Stimulated activated CD4-positive, alpha-beta T cell treated with anti-CD3 and anti-CD28 coated beads, Interleukin-15, amount 100 ng/mL, for 24 hours (primary cell): Measurements from ENCODE around the gene HIVEP2.
"Not testable (repeated sequence)": the region's sequence is repeated elsewhere in the genome, so short reads cannot be mapped to it uniquely, and the experiment has no call there.

Source experiments
- DNase-seq: peaks from one replicate; pipeline ENCODE4 v3.0.0-alpha.2; 2020

Gene HIVEP2

GRCh38 chr6:142945049-142945445 lies at the start of gene HIVEP2:
TSS of gene HIVEP2 (minus strand) at chr6:142945176. CDS start at chr6:142774738, 170,438 bp downstream.
- DNase-seq, result peak; percentile 93

GRCh38 chr6:142993977-142994376 lies 49.0 kb upstream of the HIVEP2 start:
- DNase-seq, result no peak

- no peak for DNase-seq
Measured at GRCh38 chr6:142987490-142987889, 42.5 kb upstream of the HIVEP2 start.

GRCh38 chr6:142985281-142985680 lies 40.3 kb upstream of the HIVEP2 start:
- DNase-seq, result no peak

GRCh38 chr6:142984386-142984785 lies 39.4 kb upstream of the HIVEP2 start:
- no peak for DNase-seq

GRCh38 chr6:142975365-142975764 lies 30.4 kb upstream of the HIVEP2 start:
- no peak for DNase-seq

- DNase-seq, result not testable (repeated sequence)
Measured at GRCh38 chr6:142970941-142971340, 26.0 kb upstream of the HIVEP2 start.

- DNase-seq, result no peak
Measured at GRCh38 chr6:142968601-142969000, 23.6 kb upstream of the HIVEP2 start.

GRCh38 chr6:142966294-142966693 lies 21.3 kb upstream of the HIVEP2 start:
- no peak for DNase-seq

GRCh38 chr6:142965164-142965563 lies 20.2 kb upstream of the HIVEP2 start:
- DNase-seq, result no peak

- no peak for DNase-seq
Measured at GRCh38 chr6:142960098-142960497, 15.1 kb upstream of the HIVEP2 start.

GRCh38 chr6:142958343-142958742 lies 13.4 kb upstream of the HIVEP2 start:
- DNase-seq, result no peak

- no peak for DNase-seq
Measured at GRCh38 chr6:142956726-142957125, 11.8 kb upstream of the HIVEP2 start.

GRCh38 chr6:142954844-142955243 lies 9.9 kb upstream of the HIVEP2 start:
- DNase-seq, result no peak

GRCh38 chr6:142953373-142954273 lies 8.6 kb upstream of the HIVEP2 start:
- no peak for DNase-seq

- DNase-seq, result no peak
Measured at GRCh38 chr6:142952614-142953013, 7.6 kb upstream of the HIVEP2 start.

- DNase-seq, result no peak
Measured at GRCh38 chr6:142950291-142950690, 5.3 kb upstream of the HIVEP2 start.

- peak; percentile 52 for DNase-seq
Measured at GRCh38 chr6:142947714-142948480, 2.9 kb upstream of the HIVEP2 start.

- DNase-seq, result peak; percentile 85
Measured at GRCh38 chr6:142946924-142947713, 2.1 kb upstream of the HIVEP2 start.

- peak; percentile 95 for DNase-seq
Measured at GRCh38 chr6:142946181-142946923, 1.4 kb upstream of the HIVEP2 start.

- peak; percentile 56 for DNase-seq
Measured at GRCh38 chr6:142945446-142946180, 637 bp upstream of the HIVEP2 start.
